Activated CD8-positive, alpha-beta T cell treated with anti-CD3 and anti-CD28 coated beads, Interleukin-2, amount 10 ng/mL, durations not matched to agents 7 days and 5 days (primary cell): ENCODE data around the gene SPAG9. TPM values are rescaled to one million over a fixed set of nuclear protein-coding genes. Genes with fewer than 3 reads are reported as not detected.

Experiments
- ATAC-seq: fragments of 150-1000 bp; cut with Tn5 transposase; one replicate; pipeline ENCODE4 v1.10.0; 2021; ENCODE audit warnings: moderate library complexity
- CTCF ChIA-PET: fragments of 350-600 bp; sonication (Branson Sonifier 250); formaldehyde crosslinking; loops from one replicate; lab custom pipeline; 2021; ENCODE audit warnings: antibody characterized with exemption; lab: Charles Lee
- POLR2A ChIA-PET: fragments of 350-600 bp; sonication (Branson Sonifier 250); formaldehyde crosslinking; loops from one replicate; lab custom pipeline; 2021; ENCODE audit warnings: antibody characterized with exemption; lab: Charles Lee
- DNase-seq: peaks from one replicate; pipeline ENCODE4 v3.0.0-alpha.2; 2020
- H3K27ac Mint-ChIP-seq: one replicate; pipeline ENCODE4 v1.8.0; 2021; ENCODE audit warnings: mild to moderate bottlenecking, mixed read lengths
- H3K27me3 Mint-ChIP-seq: one replicate; pipeline ENCODE4 v1.8.0; 2021; ENCODE audit warnings: low read depth, mixed read lengths
- H3K36me3 Mint-ChIP-seq: one replicate; pipeline ENCODE4 v1.8.0; 2021; ENCODE audit warnings: low read depth, mixed read lengths
- H3K4me1 Mint-ChIP-seq: one replicate; pipeline ENCODE4 v1.8.0; 2021; ENCODE audit warnings: low read depth, mixed read lengths
- H3K4me3 Mint-ChIP-seq: one replicate; pipeline ENCODE4 v1.8.0; 2021; ENCODE audit warnings: mild to moderate bottlenecking, mixed read lengths
- H3K9me3 Mint-ChIP-seq: one replicate; pipeline ENCODE4 v1.8.0; 2022; ENCODE audit warnings: mixed read lengths; ENCODE audit not compliant: insufficient read depth
- total RNA-seq, 2 experiments: library from RNA; stranded (reverse); gene quantifications; one replicate each; pipeline ENCODE4 v1.2.3, GENCODE V29; 2021

The SPAG9 gene
- total RNA-seq, 2 experiments from 2014 or later = 39.2 to 42.1 TPM

- H3K27me3 Mint-ChIP-seq = no peaks in the 10 kb centered on the region
- no peaks in the 10 kb centered on the region for H3K4me1 Mint-ChIP-seq
- ChIA-PET CTCF (interaction anchor here (1.6 kb wide), 1 partner anchor 13 kb away, joined by 4 read pairs; no protein-coding TSS in a partner anchor), POLR2A (interaction anchor here (0.6 kb wide), 1 partner anchor 478 kb away, joined by 3 read pairs; no protein-coding TSS in a partner anchor)
- DNase-seq (no peak), ATAC-seq (no peak)
- no peak overlapping the region for H3K27ac Mint-ChIP-seq
- peaks cover 45% of the 10 kb centered on the region for H3K36me3 Mint-ChIP-seq
- H3K9me3 Mint-ChIP-seq = no peaks in the 10 kb centered on the region
- no peak overlapping the region for H3K4me3 Mint-ChIP-seq
Measured at GRCh38 chr17:50986989-50987660, 133.5 kb downstream of the SPAG9 start.

- no peaks in the 10 kb centered on the region for H3K9me3 Mint-ChIP-seq
- ATAC-seq (no peak), DNase-seq (no peak)
- peaks cover 14% of the 10 kb centered on the region for H3K4me1 Mint-ChIP-seq
- CTCF ChIA-PET = no interaction called here
- peaks cover 39% of the 10 kb centered on the region for H3K36me3 Mint-ChIP-seq
- POLR2A ChIA-PET = no interaction called here
- no peak overlapping the region for H3K4me3 Mint-ChIP-seq
- H3K27ac Mint-ChIP-seq = no peak overlapping the region
- H3K27me3 Mint-ChIP-seq = no peaks in the 10 kb centered on the region
Measured at GRCh38 chr17:50981279-50981678, 139.4 kb downstream of the SPAG9 start.

GRCh38 chr17:50979524-50979927 is 141.1 kb downstream of the SPAG9 start:
- no peak overlapping the region for H3K27ac Mint-ChIP-seq
- H3K4me1 Mint-ChIP-seq = peaks cover 15% of the 10 kb centered on the region
- H3K36me3 Mint-ChIP-seq = peaks cover 35% of the 10 kb centered on the region
- H3K4me3 Mint-ChIP-seq = no peak overlapping the region
- CTCF ChIA-PET = interaction anchor here (0.6 kb wide), 1 partner anchor 38 kb away, joined by 3 read pairs; no protein-coding TSS in a partner anchor
- no peak for ATAC-seq
- no peaks in the 10 kb centered on the region for H3K9me3 Mint-ChIP-seq
- no peak for DNase-seq
- POLR2A ChIA-PET = no interaction called here
- H3K27me3 Mint-ChIP-seq = no peaks in the 10 kb centered on the region

GRCh38 chr17:50977487-50978159 is 143.0 kb downstream of the SPAG9 start:
- ChIA-PET CTCF (interaction anchor here (0.7 to 3.5 kb wide), 7 partner anchors 14 to 297 kb away, joined by 3 to 14 read pairs (median 6); partner anchors contain the start of gene NME1), POLR2A (interaction anchor here (0.5 to 1.0 kb wide), 2 partner anchors 48 to 111 kb away, joined by 3 read pairs; partner anchors contain the start of gene TOB1)
- peaks cover 43% of the 10 kb centered on the region for H3K36me3 Mint-ChIP-seq
- H3K27me3 Mint-ChIP-seq = no peaks in the 10 kb centered on the region
- peak overlapping the region; percentile 91 for H3K27ac Mint-ChIP-seq
- ATAC-seq (no peak), DNase-seq (no peak)
- H3K4me1 Mint-ChIP-seq = peaks cover 21% of the 10 kb centered on the region
- H3K9me3 Mint-ChIP-seq = no peaks in the 10 kb centered on the region
- no peak overlapping the region for H3K4me3 Mint-ChIP-seq

GRCh38 chr17:50976951-50977472 is 143.7 kb downstream of the SPAG9 start:
- H3K4me3 Mint-ChIP-seq = no peak overlapping the region
- H3K36me3 Mint-ChIP-seq = peaks cover 41% of the 10 kb centered on the region
- ATAC-seq = peak; percentile 36
- peak overlapping the region; percentile 91 for H3K27ac Mint-ChIP-seq
- no peaks in the 10 kb centered on the region for H3K9me3 Mint-ChIP-seq
- H3K27me3 Mint-ChIP-seq = no peaks in the 10 kb centered on the region
- peaks cover 21% of the 10 kb centered on the region for H3K4me1 Mint-ChIP-seq
- POLR2A ChIA-PET = no interaction called here
- DNase-seq = no peak
- CTCF ChIA-PET = interaction anchor here (0.7 to 3.5 kb wide), 7 partner anchors 13 to 297 kb away, joined by 3 to 14 read pairs (median 6); partner anchors contain the start of gene NME1

GRCh38 chr17:50973557-50974494 is 146.8 kb downstream of the SPAG9 start:
- CTCF ChIA-PET = interaction anchor here (0.8 to 2.1 kb wide), 6 partner anchors 10 to 190 kb away, joined by 3 to 6 read pairs (median 4); partner anchors contain the start of gene NME1
- H3K9me3 Mint-ChIP-seq = no peaks in the 10 kb centered on the region
- H3K27me3 Mint-ChIP-seq = no peaks in the 10 kb centered on the region
- H3K4me1 Mint-ChIP-seq = peaks cover 21% of the 10 kb centered on the region
- no peak for ATAC-seq
- POLR2A ChIA-PET = no interaction called here
- no peak for DNase-seq
- H3K4me3 Mint-ChIP-seq = no peak overlapping the region
- H3K36me3 Mint-ChIP-seq = peaks cover 43% of the 10 kb centered on the region
- H3K27ac Mint-ChIP-seq = no peak overlapping the region

GRCh38 chr17:50972577-50972976 is 148.1 kb downstream of the SPAG9 start:
- Mint-ChIP-seq H3K4me3 (no peak overlapping the region), H3K36me3 (peaks cover 39% of the 10 kb centered on the region), H3K9me3 (no peaks in the 10 kb centered on the region), H3K4me1 (peaks cover 20% of the 10 kb centered on the region), H3K27me3 (no peaks in the 10 kb centered on the region), H3K27ac (no peak overlapping the region)
- ChIA-PET POLR2A (no interaction called here), CTCF (interaction anchor here (1.3 kb wide), 1 partner anchor 181 kb away, joined by 4 read pairs; the partner anchor contains the start of gene NME1)
- no peak for DNase-seq
- no peak for ATAC-seq

GRCh38 chr17:50967795-50968194 is 152.9 kb downstream of the SPAG9 start:
- Mint-ChIP-seq H3K36me3 (peaks cover 23% of the 10 kb centered on the region), H3K27ac (no peak overlapping the region), H3K9me3 (no peaks in the 10 kb centered on the region), H3K4me1 (peaks cover 5% of the 10 kb centered on the region), H3K27me3 (no peaks in the 10 kb centered on the region), H3K4me3 (no peak overlapping the region)
- POLR2A ChIA-PET = interaction anchor here (0.6 kb wide), 1 partner anchor 188 kb away, joined by 3 read pairs; no protein-coding TSS in a partner anchor
- ATAC-seq (no peak), DNase-seq (no peak)
- CTCF ChIA-PET = interaction anchor here (3.1 kb wide), 1 partner anchor 12 kb away, joined by 20 read pairs; no protein-coding TSS in a partner anchor

GRCh38 chr17:50966163-50966666 is 154.5 kb downstream of the SPAG9 start:
- H3K27me3 Mint-ChIP-seq = no peaks in the 10 kb centered on the region
- ChIA-PET CTCF (interaction anchor here (1.0 to 4.6 kb wide), 5 partner anchors 10 to 149 kb away, joined by 3 to 30 read pairs (median 3); no protein-coding TSS in a partner anchor), POLR2A (interaction anchor here (0.9 kb wide), 1 partner anchor 44 kb away, joined by 4 read pairs; no protein-coding TSS in a partner anchor)
- peaks cover 5% of the 10 kb centered on the region for H3K4me1 Mint-ChIP-seq
- H3K4me3 Mint-ChIP-seq = no peak overlapping the region
- H3K27ac Mint-ChIP-seq = no peak overlapping the region
- DNase-seq = no peak
- ATAC-seq = no peak
- peaks cover 23% of the 10 kb centered on the region for H3K36me3 Mint-ChIP-seq
- no peaks in the 10 kb centered on the region for H3K9me3 Mint-ChIP-seq

- ChIA-PET POLR2A (no interaction called here), CTCF (interaction anchor here (1.3 to 4.6 kb wide), 3 partner anchors 12 to 110 kb away, joined by 4 to 30 read pairs (median 4); no protein-coding TSS in a partner anchor)
- no peak for DNase-seq
- peaks cover 5% of the 10 kb centered on the region for H3K4me1 Mint-ChIP-seq
- H3K4me3 Mint-ChIP-seq = no peak overlapping the region
- no peaks in the 10 kb centered on the region for H3K9me3 Mint-ChIP-seq
- no peak for ATAC-seq
- no peaks in the 10 kb centered on the region for H3K27me3 Mint-ChIP-seq
- H3K36me3 Mint-ChIP-seq = peaks cover 15% of the 10 kb centered on the region
- no peak overlapping the region for H3K27ac Mint-ChIP-seq
Measured at GRCh38 chr17:50963139-50963538, 157.5 kb downstream of the SPAG9 start.
